NCI-H1105 treated with DMSO at 0.1 percent for 48 hours (cell line): Measurements from ENCODE around the gene ZNF134.

ENCODE experiments used
- DNase-seq: peaks from one replicate; lab custom pipeline; 2025; lab: John Stamatoyannopoulos, UW

ZNF134 gene

GRCh38 chr19:57641715-57642234 is 27.7 kb downstream of the ZNF134 start:
- DNase-seq, result no peak

- peak; percentile 62 for DNase-seq
These were observed 28.5 kb downstream of the ZNF134 start for GRCh38 chr19:57642396-57643046.

- DNase-seq, result no peak
These were observed 29.7 kb downstream of the ZNF134 start for GRCh38 chr19:57643734-57644133.

- peak; percentile 87 for DNase-seq
These were observed 34.4 kb downstream of the ZNF134 start for GRCh38 chr19:57648331-57649003.

- DNase-seq, result no peak
These were observed 37.6 kb downstream of the ZNF134 start for GRCh38 chr19:57651654-57651996.

GRCh38 chr19:57653689-57654088 is 39.6 kb downstream of the ZNF134 start:
- no peak for DNase-seq

GRCh38 chr19:57655443-57655842 is 41.4 kb downstream of the ZNF134 start:
- DNase-seq, result no peak

GRCh38 chr19:57656346-57656745 is 42.3 kb downstream of the ZNF134 start:
- DNase-seq, result no peak

- peak; percentile 52 for DNase-seq
These were observed 50.5 kb downstream of the ZNF134 start for GRCh38 chr19:57664269-57665127.

- DNase-seq, result no peak
These were observed 51.3 kb downstream of the ZNF134 start for GRCh38 chr19:57665261-57665806.

GRCh38 chr19:57667228-57667627 is 53.2 kb downstream of the ZNF134 start:
- DNase-seq, result no peak

GRCh38 chr19:57668635-57669034 is 54.6 kb downstream of the ZNF134 start, which contains the start of gene ZSCAN4:
Gene ZSCAN4 (plus strand): TSS chr19:57668935. CDS start chr19:57676146, 7,211 bp downstream.
- DNase-seq, result no peak

GRCh38 chr19:57671124-57671895 is 57.3 kb downstream of the ZNF134 start:
- no peak for DNase-seq

- no peak for DNase-seq
These were observed 58.4 kb downstream of the ZNF134 start for GRCh38 chr19:57672466-57672865.
